Measurements from ENCODE around the gene BCKDK. TPM values are rescaled to one million over a fixed set of nuclear protein-coding genes. Genes with fewer than 3 reads are reported as not detected.

Gene BCKDK
- total and polyA plus RNA-seq, 2 of the 13 experiments (the other 11 are each of a cell fraction or from before 2014, with no cell fraction given): 24.9 to 42.6 TPM

DNA sequence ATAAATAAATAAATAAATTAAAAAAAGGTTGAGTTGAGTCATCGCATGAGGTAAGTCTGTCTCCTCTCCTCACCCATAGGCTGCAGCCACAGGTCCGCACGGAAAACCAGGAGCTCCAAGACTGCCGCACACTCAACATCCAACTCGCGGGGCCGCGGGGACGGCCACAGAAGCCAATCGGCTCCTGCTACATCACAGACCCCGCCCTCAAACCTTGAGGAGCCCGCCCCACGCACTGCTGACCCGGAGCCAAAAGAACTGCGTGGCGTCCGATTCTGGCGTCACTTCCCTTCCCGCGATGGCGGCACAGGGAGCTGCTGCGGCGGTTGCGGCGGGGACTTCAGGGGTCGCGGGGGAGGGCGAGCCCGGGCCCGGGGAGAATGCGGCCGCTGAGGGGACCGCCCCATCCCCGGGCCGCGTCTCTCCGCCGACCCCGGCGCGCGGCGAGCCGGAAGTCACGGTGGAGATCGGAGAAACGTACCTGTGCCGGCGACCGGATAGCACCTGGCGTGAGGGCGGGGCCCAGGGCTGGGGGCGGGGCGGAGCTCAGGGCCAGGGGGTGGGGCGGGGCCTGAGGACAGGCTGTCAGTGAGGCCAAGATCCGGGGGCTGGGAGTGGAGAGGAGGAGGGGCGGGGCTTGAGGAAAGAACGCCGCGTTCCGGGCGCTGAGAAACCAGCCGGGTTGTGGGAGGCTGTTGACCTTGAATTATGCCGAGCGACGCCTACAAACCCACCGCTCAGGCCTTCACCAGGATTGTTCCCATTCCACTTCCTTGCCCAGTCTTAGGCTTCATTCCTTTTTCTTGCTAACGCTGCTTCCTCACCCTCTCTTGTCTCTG, 9.4 kb downstream of the BCKDK start, which contains the start of gene KAT8 (continued):
- TF ChIP-seq, protein P1, sequence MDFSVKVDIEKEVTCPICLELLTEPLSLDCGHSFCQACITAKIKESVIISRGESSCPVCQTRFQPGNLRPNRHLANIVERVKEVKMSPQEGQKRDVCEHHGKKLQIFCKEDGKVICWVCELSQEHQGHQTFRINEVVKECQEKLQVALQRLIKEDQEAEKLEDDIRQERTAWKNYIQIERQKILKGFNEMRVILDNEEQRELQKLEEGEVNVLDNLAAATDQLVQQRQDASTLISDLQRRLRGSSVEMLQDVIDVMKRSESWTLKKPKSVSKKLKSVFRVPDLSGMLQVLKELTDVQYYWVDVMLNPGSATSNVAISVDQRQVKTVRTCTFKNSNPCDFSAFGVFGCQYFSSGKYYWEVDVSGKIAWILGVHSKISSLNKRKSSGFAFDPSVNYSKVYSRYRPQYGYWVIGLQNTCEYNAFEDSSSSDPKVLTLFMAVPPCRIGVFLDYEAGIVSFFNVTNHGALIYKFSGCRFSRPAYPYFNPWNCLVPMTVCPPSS (IDR thresholded peaks at IDR 0.05): no peak
- TF ChIP-seq, protein P2, sequence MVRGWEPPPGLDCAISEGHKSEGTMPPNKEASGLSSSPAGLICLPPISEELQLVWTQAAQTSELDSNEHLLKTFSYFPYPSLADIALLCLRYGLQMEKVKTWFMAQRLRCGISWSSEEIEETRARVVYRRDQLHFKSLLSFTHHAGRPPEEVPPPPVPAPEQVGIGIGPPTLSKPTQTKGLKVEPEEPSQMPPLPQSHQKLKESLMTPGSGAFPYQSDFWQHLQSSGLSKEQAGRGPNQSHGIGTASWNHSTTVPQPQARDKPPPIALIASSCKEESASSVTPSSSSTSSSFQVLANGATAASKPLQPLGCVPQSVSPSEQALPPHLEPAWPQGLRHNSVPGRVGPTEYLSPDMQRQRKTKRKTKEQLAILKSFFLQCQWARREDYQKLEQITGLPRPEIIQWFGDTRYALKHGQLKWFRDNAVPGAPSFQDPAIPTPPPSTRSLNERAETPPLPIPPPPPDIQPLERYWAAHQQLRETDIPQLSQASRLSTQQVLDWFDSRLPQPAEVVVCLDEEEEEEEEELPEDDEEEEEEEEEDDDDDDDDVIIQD (CRISPR knock-in tag; IDR thresholded peaks at IDR 0.05; ENCODE audit: low read depth): peak; percentile 66; the same call in 1 of the 2 replicates
- TF ChIP-seq ZNF260 (CRISPR knock-in tag; IDR thresholded peaks at IDR 0.05; ENCODE audit: borderline replicate concordance, low read depth) (no peak), ZNF777 (CRISPR knock-in tag; IDR thresholded peaks at IDR 0.05) (0 out of 2 replicates have a peak, but pooled peaks have one; percentile 26), ZKSCAN5 (CRISPR knock-in tag; IDR thresholded peaks at IDR 0.05) (no peak), ZNF225 (CRISPR knock-in tag; IDR thresholded peaks at IDR 0.05) (no peak; the same call in 1 of the 2 replicates), ZNF256 (CRISPR knock-in tag; conservative IDR thresholded peaks at IDR 0.05) (peak; percentile 36; the same call in 1 of the 2 replicates), SNAPC2 (CRISPR knock-in tag; IDR thresholded peaks at IDR 0.05) (peak; percentile 93), RBM22 (optimal IDR thresholded peaks at IDR 0.05; ENCODE audit: low read length) (no peak), MAZ (IDR thresholded peaks at IDR 0.05; ENCODE audit: borderline replicate concordance, low read depth, low read length) (peak; percentile 69), MAZ (CRISPR knock-in tag; IDR thresholded peaks at IDR 0.05; ENCODE audit: low read depth) (peak; percentile 95), ZNF562 (CRISPR knock-in tag; IDR thresholded peaks at IDR 0.05; ENCODE audit: borderline replicate concordance) (no peak), HOXA7 (CRISPR knock-in tag; IDR thresholded peaks at IDR 0.05) (no peak), NFE2 (CRISPR knock-in tag; IDR thresholded peaks at IDR 0.05) (no peak), ZNF350 (CRISPR knock-in tag; IDR thresholded peaks at IDR 0.05; ENCODE audit: borderline replicate concordance, low read depth) (peak; percentile 35), KDM2A (CRISPR knock-in tag; IDR thresholded peaks at IDR 0.05; ENCODE audit: borderline replicate concordance, low read depth) (peak; percentile 99), ZNF83 (CRISPR knock-in tag; IDR thresholded peaks at IDR 0.05; ENCODE audit: borderline replicate concordance) (0 out of 2 replicates have a peak, but pooled peaks have one; percentile 11), ATRX (CRISPR knock-in tag; IDR thresholded peaks at IDR 0.05; ENCODE audit: borderline replicate concordance) (no peak)
- TF ChIP-seq, protein P3, sequence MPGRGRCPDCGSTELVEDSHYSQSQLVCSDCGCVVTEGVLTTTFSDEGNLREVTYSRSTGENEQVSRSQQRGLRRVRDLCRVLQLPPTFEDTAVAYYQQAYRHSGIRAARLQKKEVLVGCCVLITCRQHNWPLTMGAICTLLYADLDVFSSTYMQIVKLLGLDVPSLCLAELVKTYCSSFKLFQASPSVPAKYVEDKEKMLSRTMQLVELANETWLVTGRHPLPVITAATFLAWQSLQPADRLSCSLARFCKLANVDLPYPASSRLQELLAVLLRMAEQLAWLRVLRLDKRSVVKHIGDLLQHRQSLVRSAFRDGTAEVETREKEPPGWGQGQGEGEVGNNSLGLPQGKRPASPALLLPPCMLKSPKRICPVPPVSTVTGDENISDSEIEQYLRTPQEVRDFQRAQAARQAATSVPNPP (CRISPR knock-in tag; IDR thresholded peaks at IDR 0.05): peak; percentile 60; the same call in 1 of the 2 replicates
- TF ChIP-seq, protein P4, sequence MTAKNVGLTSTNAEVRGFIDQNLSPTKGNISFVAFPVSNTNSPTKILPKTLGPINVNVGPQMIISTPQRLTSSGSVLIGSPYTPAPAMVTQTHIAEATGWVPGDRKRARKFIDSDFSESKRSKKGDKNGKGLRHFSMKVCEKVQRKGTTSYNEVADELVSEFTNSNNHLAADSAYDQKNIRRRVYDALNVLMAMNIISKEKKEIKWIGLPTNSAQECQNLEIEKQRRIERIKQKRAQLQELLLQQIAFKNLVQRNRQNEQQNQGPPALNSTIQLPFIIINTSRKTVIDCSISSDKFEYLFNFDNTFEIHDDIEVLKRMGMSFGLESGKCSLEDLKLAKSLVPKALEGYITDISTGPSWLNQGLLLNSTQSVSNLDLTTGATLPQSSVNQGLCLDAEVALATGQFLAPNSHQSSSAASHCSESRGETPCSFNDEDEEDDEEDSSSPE (CRISPR knock-in tag; IDR thresholded peaks at IDR 0.05): peak; percentile 91
- TF ChIP-seq, protein P5, sequence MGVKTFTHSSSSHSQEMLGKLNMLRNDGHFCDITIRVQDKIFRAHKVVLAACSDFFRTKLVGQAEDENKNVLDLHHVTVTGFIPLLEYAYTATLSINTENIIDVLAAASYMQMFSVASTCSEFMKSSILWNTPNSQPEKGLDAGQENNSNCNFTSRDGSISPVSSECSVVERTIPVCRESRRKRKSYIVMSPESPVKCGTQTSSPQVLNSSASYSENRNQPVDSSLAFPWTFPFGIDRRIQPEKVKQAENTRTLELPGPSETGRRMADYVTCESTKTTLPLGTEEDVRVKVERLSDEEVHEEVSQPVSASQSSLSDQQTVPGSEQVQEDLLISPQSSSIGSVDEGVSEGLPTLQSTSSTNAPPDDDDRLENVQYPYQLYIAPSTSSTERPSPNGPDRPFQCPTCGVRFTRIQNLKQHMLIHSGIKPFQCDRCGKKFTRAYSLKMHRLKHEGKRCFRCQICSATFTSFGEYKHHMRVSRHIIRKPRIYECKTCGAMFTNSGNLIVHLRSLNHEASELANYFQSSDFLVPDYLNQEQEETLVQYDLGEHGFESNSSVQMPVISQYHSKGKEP (CRISPR knock-in tag; IDR thresholded peaks at IDR 0.05): peak; percentile 72; the same call in 1 of the 2 replicates
- TF ChIP-seq, protein P6, sequence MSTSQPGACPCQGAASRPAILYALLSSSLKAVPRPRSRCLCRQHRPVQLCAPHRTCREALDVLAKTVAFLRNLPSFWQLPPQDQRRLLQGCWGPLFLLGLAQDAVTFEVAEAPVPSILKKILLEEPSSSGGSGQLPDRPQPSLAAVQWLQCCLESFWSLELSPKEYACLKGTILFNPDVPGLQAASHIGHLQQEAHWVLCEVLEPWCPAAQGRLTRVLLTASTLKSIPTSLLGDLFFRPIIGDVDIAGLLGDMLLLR (CRISPR knock-in tag; IDR thresholded peaks at IDR 0.05): no peak
